Neural cell (in vitro differentiated cells): ENCODE measurements around the gene DPYD.

ENCODE experiments used
- EP300 ChIP-seq: fragments of 450-650 bp; conservative IDR thresholded peaks from 2 replicates; pipeline ENCODE4 v1.6.1; 2014; ENCODE audit warnings: antibody characterized with exemption, mild to moderate bottlenecking, moderate library complexity; ENCODE audit not compliant: poor library complexity, severe bottlenecking
- EZH2 ChIP-seq: fragments of 200-600, 300-800 bp; shearing (Covaris generic), sonication (generic); IDR thresholded peaks from 2 replicates; pipeline ENCODE4 v1.6.1; 2014; ENCODE audit warnings: antibody characterized with exemption, low read length, borderline replicate concordance, mild to moderate bottlenecking; ENCODE audit not compliant: insufficient read depth, poor library complexity, severe bottlenecking
- POLR2AphosphoS5 ChIP-seq: IDR thresholded peaks from 2 replicates; pipeline ENCODE4 v1.6.1; 2012
- RAD21 ChIP-seq: fragments of 450-650 bp; conservative IDR thresholded peaks from 2 replicates; pipeline ENCODE4 v1.6.1; 2014; ENCODE audit warnings: antibody characterized with exemption, mild to moderate bottlenecking, moderate library complexity
- REST ChIP-seq: IDR thresholded peaks from 2 replicates; pipeline ENCODE4 v1.6.1; 2012; ENCODE audit warnings: borderline replicate concordance
- SMC3 ChIP-seq: fragments of 450-650 bp; conservative IDR thresholded peaks from 2 replicates; pipeline ENCODE4 v1.6.1; 2014; ENCODE audit warnings: antibody characterized with exemption, mild to moderate bottlenecking, moderate library complexity; ENCODE audit not compliant: poor library complexity
- TAF1 ChIP-seq: IDR thresholded peaks from 2 replicates; pipeline ENCODE4 v1.6.1; 2012; ENCODE audit warnings: low read depth
- TF ChIP-seq, protein P1 (sequence below): fragments of 450-650 bp; IDR thresholded peaks from 2 replicates; pipeline ENCODE4 v1.5.1; 2014; ENCODE audit warnings: antibody characterized with exemption, mild to moderate bottlenecking, moderate library complexity; ENCODE audit not compliant: poor library complexity, severe bottlenecking

DNA sequence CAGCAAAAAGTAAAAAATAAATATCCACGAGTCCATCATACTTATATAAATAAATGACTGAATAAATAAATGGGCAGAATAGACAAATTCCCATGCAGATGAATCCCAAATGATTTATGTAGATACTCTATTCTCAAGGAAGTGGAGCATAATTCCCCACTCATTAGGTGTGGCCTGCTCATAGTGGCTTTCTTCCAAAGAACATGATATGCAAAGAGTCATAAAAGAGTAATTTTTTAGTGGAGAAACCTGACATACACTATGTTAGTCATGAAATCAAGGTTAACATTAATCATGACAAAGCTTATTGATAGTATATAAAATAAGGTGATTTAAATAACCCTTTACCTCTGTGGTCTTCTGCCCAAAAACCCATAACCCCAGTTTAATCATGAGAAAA is 298.9 kb downstream of the DPYD start:
- TF ChIP-seq, protein P1, sequence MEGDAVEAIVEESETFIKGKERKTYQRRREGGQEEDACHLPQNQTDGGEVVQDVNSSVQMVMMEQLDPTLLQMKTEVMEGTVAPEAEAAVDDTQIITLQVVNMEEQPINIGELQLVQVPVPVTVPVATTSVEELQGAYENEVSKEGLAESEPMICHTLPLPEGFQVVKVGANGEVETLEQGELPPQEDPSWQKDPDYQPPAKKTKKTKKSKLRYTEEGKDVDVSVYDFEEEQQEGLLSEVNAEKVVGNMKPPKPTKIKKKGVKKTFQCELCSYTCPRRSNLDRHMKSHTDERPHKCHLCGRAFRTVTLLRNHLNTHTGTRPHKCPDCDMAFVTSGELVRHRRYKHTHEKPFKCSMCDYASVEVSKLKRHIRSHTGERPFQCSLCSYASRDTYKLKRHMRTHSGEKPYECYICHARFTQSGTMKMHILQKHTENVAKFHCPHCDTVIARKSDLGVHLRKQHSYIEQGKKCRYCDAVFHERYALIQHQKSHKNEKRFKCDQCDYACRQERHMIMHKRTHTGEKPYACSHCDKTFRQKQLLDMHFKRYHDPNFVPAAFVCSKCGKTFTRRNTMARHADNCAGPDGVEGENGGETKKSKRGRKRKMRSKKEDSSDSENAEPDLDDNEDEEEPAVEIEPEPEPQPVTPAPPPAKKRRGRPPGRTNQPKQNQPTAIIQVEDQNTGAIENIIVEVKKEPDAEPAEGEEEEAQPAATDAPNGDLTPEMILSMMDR = no peak
- TF ChIP-seq EP300 (no peak), POLR2AphosphoS5 (no peak), TAF1 (no peak), RAD21 (no peak), SMC3 (no peak), EZH2 (no peak), REST (no peak)
